ENCODE data around the gene NFILZ. TPM values are rescaled to one million over a fixed set of nuclear protein-coding genes. Genes with fewer than 3 reads are reported as not detected.
A peak's percentile ranks its signal among the peaks of the same experiment; 100 is the strongest.

NFILZ gene
- total RNA-seq, 1 donor from 2014 or later = not detected

DNA sequence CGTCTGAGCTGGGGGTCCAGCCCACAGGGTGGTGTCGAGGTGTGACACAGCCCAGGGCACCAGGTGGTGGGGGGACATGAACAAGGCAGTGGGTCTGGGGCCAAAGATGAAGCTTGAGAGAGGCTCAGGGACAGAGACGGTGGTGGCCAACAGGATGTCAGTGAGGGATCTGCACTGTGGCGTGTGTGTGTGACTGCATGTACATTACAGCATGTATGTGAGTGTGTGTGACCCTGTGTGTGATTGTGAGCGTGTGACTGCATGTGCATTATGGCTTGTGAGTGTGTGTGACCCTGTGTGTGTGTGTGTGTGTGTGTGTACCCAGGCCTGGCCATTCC is 21.5 kb upstream of the NFILZ start:
- H3K4me1 Mint-ChIP-seq = peaks cover 15% of the 10 kb centered on the region
- H3K27ac Mint-ChIP-seq = no peak overlapping the region

DNA sequence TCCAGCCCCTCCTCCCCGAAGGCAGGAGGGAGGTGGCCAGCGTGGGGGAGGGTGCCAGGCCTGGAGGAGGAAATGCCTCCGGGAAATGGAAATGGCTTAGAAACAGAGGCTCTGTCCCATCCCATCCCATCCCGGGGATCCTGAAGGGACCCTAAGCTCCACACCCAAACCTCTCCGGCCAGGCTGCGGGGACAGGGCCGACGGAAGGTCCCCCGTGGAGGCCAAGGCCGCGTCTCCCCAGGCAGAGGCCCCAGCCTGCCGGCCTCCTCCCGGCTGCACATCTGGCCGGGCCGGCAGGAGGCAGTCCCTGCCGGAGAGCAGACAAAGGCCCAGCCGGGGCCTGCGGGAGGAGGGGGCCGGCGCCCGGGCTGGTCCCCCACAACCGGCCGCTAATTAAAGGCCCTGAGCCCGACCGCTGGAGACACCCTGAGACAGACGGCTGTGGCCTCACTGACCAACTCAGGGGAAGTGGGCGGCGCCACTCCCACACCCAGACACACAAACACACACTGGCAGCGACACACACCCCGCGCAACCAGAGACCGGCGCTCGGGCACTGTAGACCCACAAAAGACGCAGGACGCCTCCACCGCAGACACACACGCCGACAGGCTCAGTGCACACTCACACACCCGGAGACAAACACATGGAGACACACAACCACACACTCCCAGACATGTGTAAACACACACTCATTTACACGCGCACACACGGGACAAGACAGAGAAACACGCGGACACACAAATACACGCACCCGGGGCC is 21.0 kb upstream of the NFILZ start:
- no peak for ATAC-seq (ENCODE audit: low read depth)
- CTCF ChIA-PET = interaction anchor here (0.7 kb wide), 1 partner anchor 669 kb away, joined by 4 read pairs; no protein-coding TSS in a partner anchor
- peaks cover 15% of the 10 kb centered on the region for H3K4me1 Mint-ChIP-seq
- H3K9me3 Mint-ChIP-seq = no peaks in the 10 kb centered on the region
- peak overlapping the region; percentile 61 for H3K4me3 Mint-ChIP-seq
- DNase-seq = no peak
- no peak overlapping the region for H3K27ac Mint-ChIP-seq
- no peaks in the 10 kb centered on the region for H3K36me3 Mint-ChIP-seq (ENCODE audit: low read depth)
- TF ChIP-seq, protein P1, sequence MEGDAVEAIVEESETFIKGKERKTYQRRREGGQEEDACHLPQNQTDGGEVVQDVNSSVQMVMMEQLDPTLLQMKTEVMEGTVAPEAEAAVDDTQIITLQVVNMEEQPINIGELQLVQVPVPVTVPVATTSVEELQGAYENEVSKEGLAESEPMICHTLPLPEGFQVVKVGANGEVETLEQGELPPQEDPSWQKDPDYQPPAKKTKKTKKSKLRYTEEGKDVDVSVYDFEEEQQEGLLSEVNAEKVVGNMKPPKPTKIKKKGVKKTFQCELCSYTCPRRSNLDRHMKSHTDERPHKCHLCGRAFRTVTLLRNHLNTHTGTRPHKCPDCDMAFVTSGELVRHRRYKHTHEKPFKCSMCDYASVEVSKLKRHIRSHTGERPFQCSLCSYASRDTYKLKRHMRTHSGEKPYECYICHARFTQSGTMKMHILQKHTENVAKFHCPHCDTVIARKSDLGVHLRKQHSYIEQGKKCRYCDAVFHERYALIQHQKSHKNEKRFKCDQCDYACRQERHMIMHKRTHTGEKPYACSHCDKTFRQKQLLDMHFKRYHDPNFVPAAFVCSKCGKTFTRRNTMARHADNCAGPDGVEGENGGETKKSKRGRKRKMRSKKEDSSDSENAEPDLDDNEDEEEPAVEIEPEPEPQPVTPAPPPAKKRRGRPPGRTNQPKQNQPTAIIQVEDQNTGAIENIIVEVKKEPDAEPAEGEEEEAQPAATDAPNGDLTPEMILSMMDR (IDR thresholded peaks at IDR 0.05) = no peak
- POLR2A ChIA-PET = no interaction called here
- H3K27me3 Mint-ChIP-seq = peaks cover 35% of the 10 kb centered on the region
- intact Hi-C loops (cut with micrococcal nuclease) = no loop called here

More for the DNA sequence above, 21.5 kb upstream of the NFILZ start:
- TF ChIP-seq, protein P1 (IDR thresholded peaks at IDR 0.05) = no peak
- no peak for ATAC-seq (ENCODE audit: low read depth)
- no peak for DNase-seq
- peak overlapping the region; percentile 3 for H3K4me3 Mint-ChIP-seq
- ChIA-PET POLR2A (no interaction called here), CTCF (interaction anchor here (0.7 kb wide), 1 partner anchor 670 kb away, joined by 4 read pairs; no protein-coding TSS in a partner anchor)
- intact Hi-C loops (cut with micrococcal nuclease) = no loop called here
- H3K27me3 Mint-ChIP-seq = peaks cover 35% of the 10 kb centered on the region
- H3K36me3 Mint-ChIP-seq (ENCODE audit: low read depth) = no peaks in the 10 kb centered on the region
- no peaks in the 10 kb centered on the region for H3K9me3 Mint-ChIP-seq

DNA sequence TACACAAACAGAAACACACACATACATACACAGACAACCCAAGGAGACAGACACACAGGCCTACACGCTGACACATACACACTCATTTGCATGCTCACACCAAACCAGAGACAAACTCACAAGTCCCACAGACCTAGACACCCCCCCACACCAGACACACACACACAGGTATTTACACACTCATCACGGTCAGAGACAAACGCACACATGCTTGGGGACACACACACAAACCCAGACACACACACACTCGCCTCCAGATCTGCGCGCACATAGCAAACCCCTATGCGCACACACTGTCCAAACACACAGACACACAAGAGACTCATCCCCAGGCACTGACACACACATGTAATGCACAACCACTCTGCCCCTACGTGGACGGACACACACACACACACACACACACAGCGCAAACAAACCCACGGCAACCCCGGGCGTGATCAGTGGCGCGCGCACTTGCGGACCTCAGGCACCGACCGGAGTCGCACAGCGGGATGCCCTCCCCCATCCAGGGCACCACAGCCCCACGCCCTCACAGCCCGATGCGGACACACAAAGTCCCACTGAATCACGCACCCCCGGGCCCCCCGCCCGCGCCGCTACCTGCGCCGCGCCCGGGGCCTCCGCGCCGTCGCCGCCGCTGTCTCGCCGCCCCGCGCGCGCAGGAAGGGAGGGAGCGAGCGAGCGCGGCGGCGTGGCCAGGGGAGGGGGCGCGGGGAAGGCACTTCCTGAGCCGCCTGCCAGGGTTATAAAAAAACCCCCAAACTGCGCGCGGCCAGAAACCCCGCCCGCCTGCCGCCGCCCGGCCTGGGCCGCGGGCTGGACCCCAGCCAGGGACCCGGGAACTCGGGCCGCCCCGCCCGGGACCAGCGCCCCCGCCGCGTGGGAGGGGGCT is 20.1 kb upstream of the NFILZ start, which contains the start of gene ADAMTS10:
ADAMTS10 (minus strand) TSS at position 675 of the 895 bp plus-strand sequence. CDS start 5,005 bp downstream, outside the sequence.
- peak within 1 kb of the TSS; percentile 61 for H3K4me3 Mint-ChIP-seq
- ATAC-seq (ENCODE audit: low read depth) (peak; percentile 37), DNase-seq (peak; percentile 18)
- H3K27ac Mint-ChIP-seq = no peak within 1 kb of the TSS
- H3K27me3 Mint-ChIP-seq = peaks cover 33% of the 10 kb centered on the region
- CTCF ChIA-PET = no interaction called here
- intact Hi-C loops (cut with micrococcal nuclease) = no loop called here
- peaks cover 15% of the 10 kb centered on the region for H3K4me1 Mint-ChIP-seq
- TF ChIP-seq, protein P1 (IDR thresholded peaks at IDR 0.05) = no peak
- POLR2A ChIA-PET = no interaction called here
- H3K9me3 Mint-ChIP-seq = no peaks in the 10 kb centered on the region
- H3K36me3 Mint-ChIP-seq (ENCODE audit: low read depth) = no peaks in the 10 kb centered on the region

DNA sequence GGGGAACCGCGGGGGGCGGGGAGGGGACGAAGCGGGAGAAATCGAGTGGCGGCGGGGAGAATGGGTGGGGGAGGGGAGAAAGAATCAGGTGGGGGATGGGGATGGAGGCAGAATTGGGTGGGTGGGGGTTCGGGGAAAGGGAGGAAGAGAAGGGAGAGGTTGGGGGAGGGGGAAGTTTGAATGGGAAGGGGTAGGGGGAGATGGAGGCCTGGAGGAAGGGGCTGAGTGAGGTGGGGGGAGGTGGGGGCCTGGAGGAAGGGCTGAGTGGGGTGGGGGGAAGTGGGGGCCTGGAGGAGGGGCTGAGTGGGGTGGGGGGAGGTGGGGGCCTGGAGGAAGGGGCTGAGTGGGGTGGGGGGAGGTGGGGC is 19.5 kb upstream of the NFILZ start:
- TF ChIP-seq, protein P1 (IDR thresholded peaks at IDR 0.05) = no peak
- intact Hi-C loops (cut with micrococcal nuclease) = no loop called here
- Mint-ChIP-seq H3K4me3 (no peak overlapping the region), H3K36me3 (ENCODE audit: low read depth) (no peaks in the 10 kb centered on the region), H3K27me3 (peaks cover 35% of the 10 kb centered on the region), H3K9me3 (no peaks in the 10 kb centered on the region), H3K27ac (no peak overlapping the region), H3K4me1 (peaks cover 17% of the 10 kb centered on the region)
- DNase-seq = no peak
- CTCF ChIA-PET = no interaction called here
- no peak for ATAC-seq (ENCODE audit: low read depth)
- POLR2A ChIA-PET = no interaction called here

DNA sequence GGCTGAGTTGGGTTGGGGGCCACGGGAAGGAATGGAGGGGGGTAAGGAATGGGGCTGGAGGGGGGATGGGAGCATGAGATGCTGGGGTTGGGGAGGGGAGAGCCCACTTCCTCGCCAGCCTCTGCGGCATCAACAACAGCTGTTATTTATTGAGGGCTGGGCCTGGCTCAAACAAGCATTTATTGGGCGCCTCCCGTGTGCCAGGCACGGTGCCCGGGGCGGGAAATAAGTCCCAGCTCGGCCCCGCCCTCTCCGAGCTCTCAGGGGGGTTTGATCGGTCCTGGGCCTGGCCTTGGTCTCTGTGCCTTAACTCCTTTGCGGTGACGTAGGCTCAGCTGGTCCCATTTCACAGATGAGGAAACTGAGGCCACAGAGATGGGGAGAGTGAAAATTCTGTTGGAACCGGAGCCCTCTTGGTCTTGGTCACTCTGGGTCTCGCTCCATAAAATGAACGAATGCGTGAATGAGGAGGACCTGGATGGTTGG is 19.0 kb upstream of the NFILZ start:
- ChIA-PET CTCF (no interaction called here), POLR2A (no interaction called here)
- no peak overlapping the region for H3K4me3 Mint-ChIP-seq
- no peak overlapping the region for H3K27ac Mint-ChIP-seq
- peaks cover 17% of the 10 kb centered on the region for H3K4me1 Mint-ChIP-seq
- no peak for DNase-seq
- TF ChIP-seq, protein P1 (IDR thresholded peaks at IDR 0.05) = no peak
- H3K36me3 Mint-ChIP-seq (ENCODE audit: low read depth) = no peaks in the 10 kb centered on the region
- H3K9me3 Mint-ChIP-seq = no peaks in the 10 kb centered on the region
- intact Hi-C loops (cut with micrococcal nuclease) = no loop called here
- H3K27me3 Mint-ChIP-seq = peaks cover 36% of the 10 kb centered on the region
- no peak for ATAC-seq (ENCODE audit: low read depth)
